ENCODE results near the gene GAB2. TPM values are rescaled to one million over a fixed set of nuclear protein-coding genes. Genes with fewer than 3 reads are reported as not detected.

GAB2 gene
- total RNA-seq, 1 experiment from 2014 or later: 10.0 TPM

GRCh38 chr11:78208257-78209165 is 209.1 kb downstream of the GAB2 start:
- H3K27me3 ChIP-seq (ENCODE audit: control insufficient read depth, insufficient read depth, low read length): no peaks in the 10 kb centered on the region
- H3K27ac ChIP-seq (ENCODE audit: low read length): no peak overlapping the region
- H3K9me3 ChIP-seq (ENCODE audit: control insufficient read depth, insufficient read depth, low read depth, low read length): no peaks in the 10 kb centered on the region
- ChIA-PET CTCF (no interaction called here), POLR2A (no interaction called here)
- in situ Hi-C loops (cut with HindIII; ENCODE audit: low pct_unique_long_range_greater_than_20kb, low sequenced_read_pairs) (no loop called here), intact Hi-C loops (cut with micrococcal nuclease; ENCODE audit: unreplicated experiment) (no loop called here)
- H3K4me1 ChIP-seq (ENCODE audit: control insufficient read depth, insufficient read depth, low read length): no peaks in the 10 kb centered on the region
- no TSS peak for BruUV-seq (replicated peaks)
- no peak overlapping the region for H3K4me3 ChIP-seq (ENCODE audit: low read depth in 2 of 2, low read length in 2 of 2)
- DNase-seq (ENCODE audit: low read depth, low spot score): no peak
- TF ChIP-seq SIN3A (IDR thresholded peaks at IDR 0.05; ENCODE audit: borderline replicate concordance, insufficient read depth, low read depth, low read length) (no peak), TCF7L2 (IDR thresholded peaks at IDR 0.05; ENCODE audit: low read depth, low read length) (no peak), POLR2AphosphoS5 (IDR thresholded peaks at IDR 0.05; ENCODE audit: low read depth, low read length) (no peak), REST (IDR thresholded peaks at IDR 0.05; ENCODE audit: insufficient read depth in 1 of 2, low read depth in 2 of 2, low read length in 1 of 2) (no peak), CTCF (IDR thresholded peaks at IDR 0.05) (no peak)
- H3K36me3 ChIP-seq (ENCODE audit: control insufficient read depth, insufficient read depth, low read length): no peaks in the 10 kb centered on the region
- 0 out of 2 replicates have a peak, but pooled peaks have one; percentile 23 for ATAC-seq

GRCh38 chr11:78207532-78208256 is 209.9 kb downstream of the GAB2 start:
- ATAC-seq (no peak), DNase-seq (ENCODE audit: low read depth, low spot score) (no peak)
- Histone ChIP-seq H3K4me1 (ENCODE audit: control insufficient read depth, insufficient read depth, low read length) (no peaks in the 10 kb centered on the region), H3K9me3 (ENCODE audit: control insufficient read depth, insufficient read depth, low read depth, low read length) (no peaks in the 10 kb centered on the region), H3K27me3 (ENCODE audit: control insufficient read depth, insufficient read depth, low read length) (no peaks in the 10 kb centered on the region), H3K27ac (ENCODE audit: low read length) (no peak overlapping the region), H3K4me3 (ENCODE audit: low read depth in 2 of 2, low read length in 2 of 2) (no peak overlapping the region), H3K36me3 (ENCODE audit: control insufficient read depth, insufficient read depth, low read length) (no peaks in the 10 kb centered on the region)
- ChIA-PET CTCF (no interaction called here), POLR2A (no interaction called here)
- intact Hi-C loops (cut with micrococcal nuclease; ENCODE audit: unreplicated experiment): no loop called here
- in situ Hi-C loops (cut with HindIII; ENCODE audit: low pct_unique_long_range_greater_than_20kb, low sequenced_read_pairs): no loop called here
- TF ChIP-seq CTCF (IDR thresholded peaks at IDR 0.05) (no peak), REST (IDR thresholded peaks at IDR 0.05; ENCODE audit: insufficient read depth in 1 of 2, low read depth in 2 of 2, low read length in 1 of 2) (no peak), POLR2AphosphoS5 (IDR thresholded peaks at IDR 0.05; ENCODE audit: low read depth, low read length) (no peak), SIN3A (IDR thresholded peaks at IDR 0.05; ENCODE audit: borderline replicate concordance, insufficient read depth, low read depth, low read length) (no peak), TCF7L2 (IDR thresholded peaks at IDR 0.05; ENCODE audit: low read depth, low read length) (no peak)
- BruUV-seq (replicated peaks): no TSS peak
